Transverse colon (tissue), 4 donors: ENCODE results near the gene ANAPC5. TPM values are rescaled to one million over a fixed set of nuclear protein-coding genes. Genes with fewer than 3 reads are reported as not detected.
A peak's percentile ranks its signal among the peaks of the same experiment; 100 is the strongest.

Experiments used
- DNase-seq: peaks from one replicate; pipeline ENCODE4 v3.0.0-alpha.2; 2019
- H3K27ac ChIP-seq, 4 donors: fragments of 200-600 bp; sonication (generic); 2 replicates each; pipeline ENCODE4 v1.5.1; 2016 to 2018; ENCODE audit warnings: inconsistent platforms in 4 of 4
- H3K27me3 ChIP-seq: fragments of 200-600 bp; sonication (generic); 2 replicates; pipeline ENCODE4 v1.5.1; 2017; ENCODE audit warnings: inconsistent platforms
- H3K36me3 ChIP-seq, 4 donors: fragments of 200-600 bp; sonication (generic); 2 replicates each; pipeline ENCODE4 v1.5.1; 2017 to 2019; ENCODE audit warnings: inconsistent platforms in 4 of 4
- H3K4me1 ChIP-seq, 4 donors: fragments of 200-600 bp; sonication (generic); 2 replicates each; pipeline ENCODE4 v1.5.1; 2017 to 2020; ENCODE audit warnings: inconsistent platforms in 4 of 4
- H3K4me3 ChIP-seq, 4 donors: fragments of 200-600 bp; sonication (generic); 1 replicate in 1 of 4; 2 replicates in 3 of 4; pipeline versions ENCODE4 v1.5.1 to v1.6.1; 2017 to 2019; ENCODE audit warnings: inconsistent platforms in 4 of 4
- H3K9me3 ChIP-seq, 2 donors: fragments of 200-600 bp; sonication (generic); 2 replicates each; pipeline ENCODE4 v1.5.1; 2017 to 2019; ENCODE audit warnings: inconsistent platforms in 2 of 2
- CTCF ChIP-seq, 5 experiments: fragments of 200-600 bp in 3 of 5; fragments of 450-650 bp in 2 of 5; sonication (generic) in 3 of 5; IDR thresholded peaks; 1 replicate in 2 of 5; 2 replicates in 3 of 5; pipeline ENCODE4 v1.5.1; 2016 to 2017; ENCODE audit warnings: antibody characterized with exemption in 5 of 5, inconsistent platforms in 3 of 5, mild to moderate bottlenecking in 2 of 5, moderate library complexity in 1 of 5
- EP300 ChIP-seq: sonication (generic); formaldehyde crosslinking; IDR thresholded peaks from one replicate; pipeline ENCODE4 v1.6.1; 2017; ENCODE audit warnings: antibody characterized with exemption, low read depth
- POLR2A ChIP-seq: fragments of 450-650 bp; IDR thresholded peaks from one replicate; pipeline ENCODE4 v1.6.1; 2016; ENCODE audit warnings: antibody characterized with exemption, mild to moderate bottlenecking, moderate library complexity
- POLR2AphosphoS5 ChIP-seq, 3 donors: sonication (generic); formaldehyde crosslinking; IDR thresholded peaks; one replicate each; pipeline ENCODE4 v1.6.1; 2016; ENCODE audit warnings: antibody characterized with exemption in 3 of 3
- WGBS, 2 donors: methylation state at CpG; one replicate each; pipeline ENCODE4 v1.1.5; 2018; ENCODE audit warnings: low coverage in 1 of 2; 5-methylcytosine and 5-hydroxymethylcytosine counted together
- in situ Hi-C, 4 donors: fragments of 200-750 bp; cut with MboI; loops; one replicate each; pipeline versions ENCODE4 v1.15.0 to v1.15.1; 2017; ENCODE audit warnings: low sequenced_read_pairs in 3 of 4, low pct_ligation_motif_present in 1 of 4, low pct_unique_long_range_greater_than_20kb in 1 of 4
- intact Hi-C: fragments of 100-400 bp; cut with DNase I; formaldehyde crosslinking; loops from one replicate; pipeline ENCODE4 v1.15.1; 2023; ENCODE audit warnings: low total_unique reads
- total RNA-seq, 4 donors: library from RNA; depleted of rRNA; stranded (reverse); fragments of >200 nt; gene quantifications; one replicate each; pipeline ENCODE4 v1.1.0, GENCODE V29; 2016

The ANAPC5 gene
- total RNA-seq, 4 donors from 2014 or later = 101 to 184 (median 129) TPM

DNA sequence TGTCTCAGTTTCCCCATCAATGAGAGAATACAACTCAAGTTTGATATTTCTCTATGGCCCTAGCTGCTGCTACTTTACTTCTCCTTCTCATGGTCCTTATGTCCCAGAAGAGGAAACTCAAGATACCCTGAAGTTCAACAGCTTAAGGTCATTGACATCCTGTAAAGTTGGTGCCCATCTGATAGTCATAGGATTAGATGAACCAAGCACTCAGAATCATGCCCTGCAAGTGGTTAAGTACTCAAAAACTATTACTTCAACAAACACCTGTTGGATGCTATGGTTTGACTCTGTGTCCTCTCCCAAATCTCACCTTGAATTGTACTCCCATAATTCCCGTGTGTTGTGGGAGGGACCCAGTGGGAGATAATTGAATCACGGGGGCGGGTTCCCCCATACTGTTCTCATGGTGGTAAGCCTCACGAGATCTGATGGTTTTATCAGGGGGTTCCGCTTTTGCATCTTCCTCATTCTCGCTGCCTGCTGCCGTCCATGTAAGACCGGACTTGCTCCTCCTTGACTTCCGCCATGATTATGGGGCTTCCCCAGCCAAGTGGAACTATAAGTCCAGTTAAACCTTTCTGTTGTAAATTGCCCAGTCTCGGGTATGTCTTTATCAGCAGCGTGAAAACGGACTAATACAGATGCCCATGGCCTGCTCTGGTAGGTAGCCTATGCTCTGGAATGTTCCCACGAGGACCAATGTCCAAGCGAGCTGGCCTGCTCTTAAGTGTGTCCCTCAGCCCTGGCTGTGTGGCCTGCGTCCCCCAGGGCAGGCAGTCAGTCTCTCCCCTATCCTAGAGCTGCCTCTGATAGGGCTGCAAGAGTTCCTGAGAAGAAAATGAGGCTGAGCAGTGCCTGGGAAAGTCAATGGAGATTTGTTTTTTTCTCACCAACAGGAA is 73.8 kb downstream of the ANAPC5 start:
- Histone ChIP-seq H3K36me3 (peaks cover 0 to 7% (median 0%) of the 10 kb centered on the region in 4 donors), H3K4me1 (no peaks in the 10 kb centered on the region), H3K9me3 (no peaks in the 10 kb centered on the region), H3K4me3 (no peak overlapping the region), H3K27ac (peak overlapping the region in 2 of 4 donors; percentile 9 to 38), H3K27me3 (no peaks in the 10 kb centered on the region)
- in situ Hi-C loops = no loop called here
- 84 to 89% methylated on average over 5 to 15 of the region's 15 CpGs for WGBS, 2 donors
- DNase-seq = no peak
- TF ChIP-seq CTCF (IDR thresholded peaks at IDR 0.05) (no peak), EP300 (no peak)
- intact Hi-C loops = no loop called here

- TF ChIP-seq POLR2A (no peak), EP300 (no peak), POLR2AphosphoS5 (IDR thresholded peaks at IDR 0.05) (no peak), CTCF (IDR thresholded peaks at IDR 0.05) (no peak)
- intact Hi-C loops = no loop called here
- in situ Hi-C loops = no loop called here
- H3K36me3 ChIP-seq = peaks cover 0 to 8% (median 0%) of the 10 kb centered on the region in 4 donors
- H3K4me3 ChIP-seq = no peak overlapping the region
- 83 to 84% methylated on average over 6 of the region's 6 CpGs for WGBS, 2 donors
- no peak for DNase-seq
- H3K27ac ChIP-seq = no peak overlapping the region
- no peaks in the 10 kb centered on the region for H3K9me3 ChIP-seq
- no peaks in the 10 kb centered on the region for H3K27me3 ChIP-seq
- H3K4me1 ChIP-seq = no peaks in the 10 kb centered on the region
Observed at GRCh38 chr12:121277374-121277759, 74.8 kb downstream of the ANAPC5 start.

- Histone ChIP-seq H3K4me1 (no peaks in the 10 kb centered on the region), H3K27ac (no peak overlapping the region), H3K27me3 (no peaks in the 10 kb centered on the region), H3K9me3 (no peaks in the 10 kb centered on the region), H3K36me3 (peaks cover 0 to 13% (median 6%) of the 10 kb centered on the region in 4 donors), H3K4me3 (no peak overlapping the region)
- WGBS, 2 donors = 97% methylated on average over 23 of the region's 35 CpGs; no CpG with 5 or more reads in 1 of the 2 donors
- intact Hi-C loops = no loop called here
- in situ Hi-C loops = no loop called here
- no peak for TF ChIP-seq CTCF (IDR thresholded peaks at IDR 0.05)
- TF ChIP-seq POLR2AphosphoS5 (IDR thresholded peaks at IDR 0.05) = no peak
- no peak for TF ChIP-seq POLR2A
- no peak for TF ChIP-seq EP300
- DNase-seq = no peak
Observed at GRCh38 chr12:121274036-121274763, 78.0 kb downstream of the ANAPC5 start.

GRCh38 chr12:121273364-121273896 is 78.8 kb downstream of the ANAPC5 start:
- in situ Hi-C loops (no loop called here), intact Hi-C loops (no loop called here)
- WGBS, 2 donors = 93% methylated on average over 14 of the region's 14 CpGs; no CpG with 5 or more reads in 1 of the 2 donors
- Histone ChIP-seq H3K27ac (no peak overlapping the region), H3K4me3 (no peak overlapping the region), H3K9me3 (no peaks in the 10 kb centered on the region), H3K27me3 (no peaks in the 10 kb centered on the region), H3K4me1 (no peaks in the 10 kb centered on the region), H3K36me3 (peaks cover 0 to 20% (median 8%) of the 10 kb centered on the region in 4 donors)
- no peak for TF ChIP-seq CTCF (IDR thresholded peaks at IDR 0.05)
- TF ChIP-seq POLR2AphosphoS5 (IDR thresholded peaks at IDR 0.05) = no peak
- TF ChIP-seq EP300 = no peak
- no peak for TF ChIP-seq POLR2A
- DNase-seq = no peak
